Glutamatergic neuron (in vitro differentiated cells): ENCODE data around the gene EMP2. TPM values are rescaled to one million over a fixed set of nuclear protein-coding genes. Genes with fewer than 3 reads are reported as not detected.
"Not testable (repeated sequence)": the region's sequence is repeated elsewhere in the genome, so short reads cannot be mapped to it uniquely, and the experiment has no call there.

ENCODE experiments used
- DNase-seq: peaks from one replicate; pipeline ENCODE4 v3.0.0; 2022
- H3K27ac Mint-ChIP-seq: one replicate; pipeline ENCODE4 v1.8.0; 2020; ENCODE audit warnings: mild to moderate bottlenecking, mixed read lengths, inconsistent platforms; ENCODE audit not compliant: unreplicated experiment
- H3K27me3 Mint-ChIP-seq: one replicate; pipeline ENCODE4 v1.8.0; 2020; ENCODE audit warnings: mild to moderate bottlenecking, moderate library complexity, mixed read lengths, inconsistent platforms; ENCODE audit not compliant: unreplicated experiment
- H3K36me3 Mint-ChIP-seq: one replicate; pipeline ENCODE4 v1.8.0; 2020; ENCODE audit warnings: mild to moderate bottlenecking, mixed read lengths, inconsistent platforms; ENCODE audit not compliant: unreplicated experiment
- H3K4me1 Mint-ChIP-seq: one replicate; pipeline ENCODE4 v1.8.0; 2020; ENCODE audit warnings: mild to moderate bottlenecking, low read depth, mixed read lengths, inconsistent platforms; ENCODE audit not compliant: unreplicated experiment
- H3K4me3 Mint-ChIP-seq: one replicate; pipeline ENCODE4 v1.8.0; 2020; ENCODE audit warnings: mild to moderate bottlenecking, mixed read lengths, inconsistent platforms; ENCODE audit not compliant: unreplicated experiment
- H3K9me3 Mint-ChIP-seq: one replicate; pipeline ENCODE4 v1.8.0; 2020; ENCODE audit warnings: mild to moderate bottlenecking, moderate library complexity, mixed read lengths, inconsistent platforms; ENCODE audit not compliant: unreplicated experiment
- total RNA-seq: library from RNA; stranded (reverse); fragmentation: NEBNext Ultra II Directional; extraction: Animal tissue kit (Norgen Biotek cat#: 25700); gene quantifications from one replicate; pipeline ENCODE4 v1.2.1, GENCODE V29; 2021; ENCODE audit not compliant: unreplicated experiment
- TF ChIP-seq, protein P1 (sequence below): fragments of 200-600 bp; sonication (generic); IDR thresholded peaks from one replicate; pipeline ENCODE4 v1.5.0; 2021; ENCODE audit not compliant: partially characterized antibody, unreplicated experiment

Gene EMP2
- total RNA-seq, 1 donor from 2014 or later = 27.8 TPM

DNA sequence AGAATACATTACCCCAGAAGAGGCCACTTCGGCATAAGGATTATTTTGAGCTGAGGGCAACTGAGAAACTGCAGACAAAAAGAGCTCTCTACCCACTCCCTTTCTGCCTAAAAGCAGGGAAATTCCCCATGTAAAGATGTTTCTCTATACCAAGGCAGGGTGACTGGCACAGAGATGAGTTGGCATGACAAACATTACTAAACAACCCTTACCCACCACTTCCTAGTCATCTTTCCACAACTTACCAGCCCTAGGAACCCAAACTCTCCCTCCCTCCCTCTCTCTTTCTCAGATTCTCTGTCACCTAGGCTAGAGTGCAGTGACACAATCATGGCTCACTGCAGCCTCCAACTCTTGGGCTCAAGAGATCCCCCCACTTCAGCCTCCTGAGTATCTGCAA is 68.6 kb downstream of the EMP2 start:
- DNase-seq = no peak
- H3K9me3 Mint-ChIP-seq = no peaks in the 10 kb centered on the region
- H3K4me3 Mint-ChIP-seq = no peak overlapping the region
- H3K36me3 Mint-ChIP-seq = no peaks in the 10 kb centered on the region
- TF ChIP-seq, protein P1, sequence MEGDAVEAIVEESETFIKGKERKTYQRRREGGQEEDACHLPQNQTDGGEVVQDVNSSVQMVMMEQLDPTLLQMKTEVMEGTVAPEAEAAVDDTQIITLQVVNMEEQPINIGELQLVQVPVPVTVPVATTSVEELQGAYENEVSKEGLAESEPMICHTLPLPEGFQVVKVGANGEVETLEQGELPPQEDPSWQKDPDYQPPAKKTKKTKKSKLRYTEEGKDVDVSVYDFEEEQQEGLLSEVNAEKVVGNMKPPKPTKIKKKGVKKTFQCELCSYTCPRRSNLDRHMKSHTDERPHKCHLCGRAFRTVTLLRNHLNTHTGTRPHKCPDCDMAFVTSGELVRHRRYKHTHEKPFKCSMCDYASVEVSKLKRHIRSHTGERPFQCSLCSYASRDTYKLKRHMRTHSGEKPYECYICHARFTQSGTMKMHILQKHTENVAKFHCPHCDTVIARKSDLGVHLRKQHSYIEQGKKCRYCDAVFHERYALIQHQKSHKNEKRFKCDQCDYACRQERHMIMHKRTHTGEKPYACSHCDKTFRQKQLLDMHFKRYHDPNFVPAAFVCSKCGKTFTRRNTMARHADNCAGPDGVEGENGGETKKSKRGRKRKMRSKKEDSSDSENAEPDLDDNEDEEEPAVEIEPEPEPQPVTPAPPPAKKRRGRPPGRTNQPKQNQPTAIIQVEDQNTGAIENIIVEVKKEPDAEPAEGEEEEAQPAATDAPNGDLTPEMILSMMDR = no peak
- no peak overlapping the region for H3K27ac Mint-ChIP-seq
- H3K27me3 Mint-ChIP-seq = peaks cover 1% of the 10 kb centered on the region
- peaks cover 9% of the 10 kb centered on the region for H3K4me1 Mint-ChIP-seq

DNA sequence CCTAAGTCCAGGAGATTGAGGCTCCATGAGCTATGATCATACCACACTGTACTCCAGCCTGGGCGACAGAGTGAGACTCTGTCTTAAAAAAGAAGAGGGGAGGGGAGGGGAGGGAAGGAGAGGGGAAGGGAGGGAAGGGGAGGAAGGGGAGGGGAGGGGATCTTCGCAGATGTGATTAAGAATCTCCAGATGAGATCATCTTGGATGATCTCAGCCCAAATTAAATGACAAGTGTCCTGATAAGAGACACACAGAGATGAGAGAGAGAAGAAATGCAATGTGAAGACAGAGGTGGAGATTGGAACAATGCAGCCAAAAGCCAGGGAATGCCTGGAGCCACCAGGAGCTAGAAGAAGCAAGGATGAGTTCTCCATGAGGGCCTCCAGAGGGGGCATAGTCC is 70.1 kb downstream of the EMP2 start:
- no peak overlapping the region for H3K4me3 Mint-ChIP-seq
- no peaks in the 10 kb centered on the region for H3K9me3 Mint-ChIP-seq
- H3K27ac Mint-ChIP-seq = no peak overlapping the region
- no peak for DNase-seq
- H3K4me1 Mint-ChIP-seq = peaks cover 9% of the 10 kb centered on the region
- TF ChIP-seq, protein P1 = no peak
- H3K36me3 Mint-ChIP-seq = no peaks in the 10 kb centered on the region
- peaks cover 1% of the 10 kb centered on the region for H3K27me3 Mint-ChIP-seq

DNA sequence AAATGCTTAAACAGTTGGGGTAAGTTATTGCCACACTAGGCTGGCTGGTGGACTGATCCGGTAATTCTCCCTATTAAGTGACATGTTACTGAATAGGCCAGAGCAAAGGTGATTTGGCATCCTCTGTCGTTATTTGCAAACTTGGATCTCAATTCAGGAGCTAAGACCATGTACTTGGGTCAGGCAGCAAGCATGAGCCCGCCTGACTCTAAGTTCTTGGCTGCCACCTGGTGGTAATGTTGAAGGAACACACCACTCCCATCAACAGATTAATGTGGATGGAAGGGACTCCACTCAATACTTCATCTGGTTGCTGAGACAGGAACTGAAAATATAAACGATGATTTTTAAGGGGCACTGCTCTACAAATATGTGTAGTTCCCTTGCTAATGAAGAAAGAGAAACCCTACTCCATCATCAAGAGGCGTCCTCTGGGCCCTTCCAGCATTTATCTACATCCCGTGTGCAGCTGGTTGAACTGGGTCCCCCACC is 70.8 kb downstream of the EMP2 start:
- Mint-ChIP-seq H3K27me3 (peaks cover 1% of the 10 kb centered on the region), H3K36me3 (no peaks in the 10 kb centered on the region), H3K4me1 (peaks cover 9% of the 10 kb centered on the region), H3K9me3 (no peaks in the 10 kb centered on the region), H3K4me3 (no peak overlapping the region), H3K27ac (no peak overlapping the region)
- TF ChIP-seq, protein P1 = peak; percentile 86
- DNase-seq = peak; percentile 56

DNA sequence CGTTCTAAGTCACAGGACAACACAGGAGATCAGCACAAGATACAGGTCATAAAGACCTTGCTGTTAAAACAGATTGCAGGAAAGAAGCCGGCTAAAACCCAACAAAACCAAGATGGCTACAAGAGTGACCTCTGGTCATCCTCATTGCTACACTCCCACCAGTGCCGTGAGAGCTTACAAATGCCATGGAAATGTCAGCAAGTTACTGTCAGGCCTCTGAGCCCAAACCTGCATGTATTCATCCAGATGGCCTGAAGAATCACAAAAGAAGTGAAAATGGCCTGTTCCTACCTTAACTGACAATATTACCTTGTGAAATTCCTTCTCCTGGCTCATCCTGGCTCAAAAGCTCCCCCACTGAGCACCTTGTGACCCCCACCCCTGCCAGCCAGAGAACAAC is 75.1 kb downstream of the EMP2 start:
- not testable (repeated sequence) for DNase-seq, H3K4me1 Mint-ChIP-seq, H3K27me3 Mint-ChIP-seq, H3K9me3 Mint-ChIP-seq, H3K4me3 Mint-ChIP-seq, H3K27ac Mint-ChIP-seq, H3K36me3 Mint-ChIP-seq

DNA sequence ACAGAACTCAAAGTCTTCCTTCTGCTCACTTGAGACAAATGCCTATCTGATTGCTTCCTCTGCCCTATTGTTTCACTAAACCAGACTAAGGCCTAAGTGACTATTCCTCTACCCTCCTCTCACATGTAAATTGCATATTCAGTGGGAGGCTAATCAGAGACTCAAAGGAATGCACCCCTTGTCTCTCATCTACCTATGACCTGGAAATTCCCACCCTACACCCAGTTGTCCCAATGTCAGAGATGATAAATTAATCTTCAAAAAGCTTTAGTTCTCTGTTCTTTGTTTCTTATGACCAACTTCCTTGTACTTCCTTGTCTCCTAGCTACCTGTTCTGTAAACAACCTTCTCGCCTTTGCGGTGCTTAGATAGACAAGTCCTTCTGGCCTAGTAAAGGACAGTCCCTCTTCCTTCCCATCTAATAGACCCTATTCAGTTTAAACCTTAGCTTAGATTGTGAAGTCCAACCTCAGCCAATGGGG is 76.0 kb downstream of the EMP2 start:
- H3K27me3 Mint-ChIP-seq = peaks cover 3% of the 10 kb centered on the region
- H3K4me3 Mint-ChIP-seq = no peak overlapping the region
- DNase-seq = no peak
- no peaks in the 10 kb centered on the region for H3K36me3 Mint-ChIP-seq
- no peaks in the 10 kb centered on the region for H3K9me3 Mint-ChIP-seq
- H3K27ac Mint-ChIP-seq = no peak overlapping the region
- TF ChIP-seq, protein P1 = no peak
- no peaks in the 10 kb centered on the region for H3K4me1 Mint-ChIP-seq
